Measurements from ENCODE around the gene TRPV6.

Gene TRPV6

DNA sequence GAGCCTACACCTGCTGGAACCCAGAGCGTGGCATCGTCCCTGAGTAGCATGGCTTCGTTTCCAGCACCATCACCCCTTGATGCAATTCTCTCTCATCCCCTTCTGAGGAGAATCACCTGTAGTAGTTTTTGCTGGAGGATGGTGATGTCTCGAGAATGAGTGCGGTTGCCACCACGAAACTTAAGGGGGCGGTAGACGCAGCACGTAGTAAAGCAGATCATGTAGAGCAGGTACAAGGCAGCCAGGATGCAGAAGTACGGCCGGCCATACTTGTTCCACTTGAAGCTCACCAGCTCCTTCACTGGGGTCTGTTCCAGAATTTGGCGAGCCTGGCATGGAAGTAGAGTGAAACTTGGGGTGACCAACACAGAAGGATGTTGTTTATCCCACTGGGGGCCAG is 39.9 kb upstream of the TRPV6 start:
- Histone ChIP-seq H3K4me3 (replicated peaks; ENCODE audit: insufficient read depth, low read length) (no peak overlapping the region), H3K27me3 (ENCODE audit: insufficient read depth, poor library complexity, severe bottlenecking) (no peaks in the 10 kb centered on the region), H3K27ac (replicated peaks) (no peak overlapping the region)
- DNase-seq (ENCODE audit: low read depth in 1 of 2, low spot score in 1 of 2) = no peak
- TF ChIP-seq POLR2AphosphoS5 (IDR thresholded peaks at IDR 0.05; ENCODE audit: low read depth) = no peak
- TF ChIP-seq, protein P1, sequence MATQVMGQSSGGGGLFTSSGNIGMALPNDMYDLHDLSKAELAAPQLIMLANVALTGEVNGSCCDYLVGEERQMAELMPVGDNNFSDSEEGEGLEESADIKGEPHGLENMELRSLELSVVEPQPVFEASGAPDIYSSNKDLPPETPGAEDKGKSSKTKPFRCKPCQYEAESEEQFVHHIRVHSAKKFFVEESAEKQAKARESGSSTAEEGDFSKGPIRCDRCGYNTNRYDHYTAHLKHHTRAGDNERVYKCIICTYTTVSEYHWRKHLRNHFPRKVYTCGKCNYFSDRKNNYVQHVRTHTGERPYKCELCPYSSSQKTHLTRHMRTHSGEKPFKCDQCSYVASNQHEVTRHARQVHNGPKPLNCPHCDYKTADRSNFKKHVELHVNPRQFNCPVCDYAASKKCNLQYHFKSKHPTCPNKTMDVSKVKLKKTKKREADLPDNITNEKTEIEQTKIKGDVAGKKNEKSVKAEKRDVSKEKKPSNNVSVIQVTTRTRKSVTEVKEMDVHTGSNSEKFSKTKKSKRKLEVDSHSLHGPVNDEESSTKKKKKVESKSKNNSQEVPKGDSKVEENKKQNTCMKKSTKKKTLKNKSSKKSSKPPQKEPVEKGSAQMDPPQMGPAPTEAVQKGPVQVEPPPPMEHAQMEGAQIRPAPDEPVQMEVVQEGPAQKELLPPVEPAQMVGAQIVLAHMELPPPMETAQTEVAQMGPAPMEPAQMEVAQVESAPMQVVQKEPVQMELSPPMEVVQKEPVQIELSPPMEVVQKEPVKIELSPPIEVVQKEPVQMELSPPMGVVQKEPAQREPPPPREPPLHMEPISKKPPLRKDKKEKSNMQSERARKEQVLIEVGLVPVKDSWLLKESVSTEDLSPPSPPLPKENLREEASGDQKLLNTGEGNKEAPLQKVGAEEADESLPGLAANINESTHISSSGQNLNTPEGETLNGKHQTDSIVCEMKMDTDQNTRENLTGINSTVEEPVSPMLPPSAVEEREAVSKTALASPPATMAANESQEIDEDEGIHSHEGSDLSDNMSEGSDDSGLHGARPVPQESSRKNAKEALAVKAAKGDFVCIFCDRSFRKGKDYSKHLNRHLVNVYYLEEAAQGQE (IDR thresholded peaks at IDR 0.05; ENCODE audit: insufficient replicate concordance, low read depth) = no peak
- TF ChIP-seq, protein P2, sequence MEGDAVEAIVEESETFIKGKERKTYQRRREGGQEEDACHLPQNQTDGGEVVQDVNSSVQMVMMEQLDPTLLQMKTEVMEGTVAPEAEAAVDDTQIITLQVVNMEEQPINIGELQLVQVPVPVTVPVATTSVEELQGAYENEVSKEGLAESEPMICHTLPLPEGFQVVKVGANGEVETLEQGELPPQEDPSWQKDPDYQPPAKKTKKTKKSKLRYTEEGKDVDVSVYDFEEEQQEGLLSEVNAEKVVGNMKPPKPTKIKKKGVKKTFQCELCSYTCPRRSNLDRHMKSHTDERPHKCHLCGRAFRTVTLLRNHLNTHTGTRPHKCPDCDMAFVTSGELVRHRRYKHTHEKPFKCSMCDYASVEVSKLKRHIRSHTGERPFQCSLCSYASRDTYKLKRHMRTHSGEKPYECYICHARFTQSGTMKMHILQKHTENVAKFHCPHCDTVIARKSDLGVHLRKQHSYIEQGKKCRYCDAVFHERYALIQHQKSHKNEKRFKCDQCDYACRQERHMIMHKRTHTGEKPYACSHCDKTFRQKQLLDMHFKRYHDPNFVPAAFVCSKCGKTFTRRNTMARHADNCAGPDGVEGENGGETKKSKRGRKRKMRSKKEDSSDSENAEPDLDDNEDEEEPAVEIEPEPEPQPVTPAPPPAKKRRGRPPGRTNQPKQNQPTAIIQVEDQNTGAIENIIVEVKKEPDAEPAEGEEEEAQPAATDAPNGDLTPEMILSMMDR (IDR thresholded peaks at IDR 0.05; ENCODE audit: insufficient read depth, low read length) = no peak
- TF ChIP-seq SPI1 (IDR thresholded peaks at IDR 0.05; ENCODE audit: borderline replicate concordance, low read depth) = no peak
- no peak for TF ChIP-seq GABPA (IDR thresholded peaks at IDR 0.05; ENCODE audit: low read depth)

DNA sequence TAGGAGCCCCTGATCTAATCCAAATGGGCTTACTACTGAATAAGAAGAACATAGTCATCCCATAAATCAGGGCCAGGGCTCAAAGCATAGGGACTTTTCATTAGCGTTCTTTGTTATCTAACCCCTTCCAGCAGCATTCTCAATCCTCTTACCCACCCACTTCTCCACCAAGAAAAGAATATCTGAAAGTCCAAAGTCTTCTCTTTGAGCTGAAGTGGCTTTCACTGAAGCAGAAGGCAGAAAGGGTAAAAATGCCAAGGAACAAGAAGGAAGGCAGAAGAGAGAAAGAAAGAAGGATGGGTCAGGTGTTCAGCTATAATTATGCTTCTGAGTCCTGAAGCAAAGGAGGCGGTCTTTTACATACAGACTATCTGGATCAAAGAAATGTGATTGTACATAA is 37.8 kb upstream of the TRPV6 start:
- Histone ChIP-seq H3K27ac (replicated peaks) (no peak overlapping the region), H3K4me3 (replicated peaks; ENCODE audit: insufficient read depth, low read length) (no peak overlapping the region), H3K27me3 (ENCODE audit: insufficient read depth, poor library complexity, severe bottlenecking) (no peaks in the 10 kb centered on the region)
- TF ChIP-seq POLR2AphosphoS5 (IDR thresholded peaks at IDR 0.05; ENCODE audit: low read depth) (no peak), GABPA (IDR thresholded peaks at IDR 0.05; ENCODE audit: low read depth) (no peak), SPI1 (IDR thresholded peaks at IDR 0.05; ENCODE audit: borderline replicate concordance, low read depth) (no peak)
- TF ChIP-seq, protein P2 (IDR thresholded peaks at IDR 0.05; ENCODE audit: insufficient read depth, low read length) = no peak
- TF ChIP-seq, protein P1 (IDR thresholded peaks at IDR 0.05; ENCODE audit: insufficient replicate concordance, low read depth) = no peak
- DNase-seq (ENCODE audit: low read depth in 1 of 2, low spot score in 1 of 2) = no peak

DNA sequence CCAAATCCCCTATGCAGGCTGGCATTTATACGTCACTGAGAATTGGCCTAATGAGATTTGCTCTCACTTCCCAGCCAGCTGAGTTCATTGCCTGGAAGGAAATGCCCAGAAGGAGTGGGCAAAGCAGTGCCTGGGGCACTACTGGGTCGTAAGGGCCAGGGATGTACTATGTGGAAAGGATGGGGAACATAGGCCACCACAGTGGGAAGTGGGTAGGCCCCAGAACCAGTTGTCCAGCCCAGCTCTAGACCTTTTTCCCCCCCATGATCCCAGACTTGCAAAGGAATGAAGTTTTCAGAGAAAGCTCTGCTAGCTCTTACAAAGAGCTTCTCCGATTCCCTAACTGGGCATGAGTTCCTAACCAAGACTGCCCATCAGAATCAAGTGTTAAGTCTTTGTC is 34.1 kb upstream of the TRPV6 start:
- Histone ChIP-seq H3K27ac (replicated peaks) (no peak overlapping the region), H3K4me3 (replicated peaks; ENCODE audit: insufficient read depth, low read length) (no peak overlapping the region), H3K27me3 (ENCODE audit: insufficient read depth, poor library complexity, severe bottlenecking) (no peaks in the 10 kb centered on the region)
- no peak for DNase-seq (ENCODE audit: low read depth in 1 of 2, low spot score in 1 of 2)
- TF ChIP-seq POLR2AphosphoS5 (IDR thresholded peaks at IDR 0.05; ENCODE audit: low read depth) = no peak
- no peak for TF ChIP-seq SPI1 (IDR thresholded peaks at IDR 0.05; ENCODE audit: borderline replicate concordance, low read depth)
- TF ChIP-seq GABPA (IDR thresholded peaks at IDR 0.05; ENCODE audit: low read depth) = no peak
- TF ChIP-seq, protein P2 (IDR thresholded peaks at IDR 0.05; ENCODE audit: insufficient read depth, low read length) = no peak
- TF ChIP-seq, protein P1 (IDR thresholded peaks at IDR 0.05; ENCODE audit: insufficient replicate concordance, low read depth) = no peak

All from HL-60 (cell line).